SK-MEL-5 (cell line): ENCODE measurements around the gene C1orf35. TPM values are rescaled to one million over a fixed set of nuclear protein-coding genes. Genes with fewer than 3 reads are reported as not detected.

ENCODE experiments used
- DNase-seq: peaks from one replicate; pipeline ENCODE4 v3.0.0-alpha.2; 2016; ENCODE audit warnings: low read depth, low spot score
- in situ Hi-C: cut with HindIII; loops from 2 replicates; pipeline ENCODE4 v1.10.0; 2016; ENCODE audit warnings: low sequenced_read_pairs, high pct_unique_total_duplicates, low pct_unique_long_range_greater_than_20kb
- total RNA-seq: library from RNA; depleted of rRNA; stranded (reverse); fragments of >200 nt; shearing (Covaris generic); gene quantifications from 2 replicates; pipeline ENCODE4 v1.2.3, GENCODE V29; 2014

The C1orf35 gene
- total RNA-seq, 1 experiment from 2014 or later = 11.1 TPM

- DNase-seq = no peak
- in situ Hi-C loops = no loop called here
Observed at GRCh38 chr1:228076796-228077430, 26.2 kb downstream of the C1orf35 start.

GRCh38 chr1:228075801-228076271 lies 27.3 kb downstream of the C1orf35 start:
- no peak for DNase-seq
- in situ Hi-C loops = no loop called here

GRCh38 chr1:228074954-228075730 lies 28.0 kb downstream of the C1orf35 start:
- peak; percentile 50 for DNase-seq
- in situ Hi-C loops = no loop called here

GRCh38 chr1:228073857-228074545 lies 29.1 kb downstream of the C1orf35 start:
- peak; percentile 38 for DNase-seq
- in situ Hi-C loops = no loop called here

GRCh38 chr1:228073061-228073856 lies 29.9 kb downstream of the C1orf35 start:
- DNase-seq = no peak
- in situ Hi-C loops = no loop called here

- DNase-seq = no peak
- in situ Hi-C loops = no loop called here
Observed at GRCh38 chr1:228072658-228073043, 30.5 kb downstream of the C1orf35 start.

GRCh38 chr1:228071839-228072657 lies 31.1 kb downstream of the C1orf35 start:
- in situ Hi-C loops = no loop called here
- DNase-seq = no peak

GRCh38 chr1:228070851-228071250 lies 32.3 kb downstream of the C1orf35 start:
- no peak for DNase-seq
- in situ Hi-C loops = no loop called here

- in situ Hi-C loops = no loop called here
- DNase-seq = no peak
Observed at GRCh38 chr1:228070173-228070572, 33.0 kb downstream of the C1orf35 start.

- DNase-seq = no peak
- in situ Hi-C loops = no loop called here
Observed at GRCh38 chr1:228068359-228068758, 34.8 kb downstream of the C1orf35 start.

- in situ Hi-C loops = no loop called here
- no peak for DNase-seq
Observed at GRCh38 chr1:228066891-228067654, 36.1 kb downstream of the C1orf35 start.

- in situ Hi-C loops = no loop called here
- no peak for DNase-seq
Observed at GRCh38 chr1:228066416-228066815, 36.7 kb downstream of the C1orf35 start.

- in situ Hi-C loops = no loop called here
- no peak for DNase-seq
Observed at GRCh38 chr1:228065543-228066347, 37.4 kb downstream of the C1orf35 start.

GRCh38 chr1:228064741-228065542 lies 38.2 kb downstream of the C1orf35 start:
- DNase-seq = no peak
- in situ Hi-C loops = no loop called here

GRCh38 chr1:228064296-228064695 lies 38.8 kb downstream of the C1orf35 start:
- no peak for DNase-seq
- in situ Hi-C loops = no loop called here
